IMR-90 (cell line): ENCODE measurements around the gene IQGAP2. TPM values are rescaled to one million over a fixed set of nuclear protein-coding genes. Genes with fewer than 3 reads are reported as not detected.
"Not testable (repeated sequence)": the region's sequence is repeated elsewhere in the genome, so short reads cannot be mapped to it uniquely, and the experiment has no call there.

Source experiments
- ATAC-seq: fragments of 200-7000 bp; cut with Tn5 transposase; 2 replicates; pipeline ENCODE4 v1.9.1; 2020; ENCODE audit warnings: low read depth, mild to moderate bottlenecking, moderate library complexity
- BruUV-seq: library from RNA; stranded (reverse); fragments of 400-500 nt; replicated peaks from 2 replicates; lab custom pipeline; 2021; lab: Mats Ljungman, UMichigan
- CTCF ChIA-PET: fragments of 300-600 bp; formaldehyde crosslinking; extraction: SDS; loops from one replicate; lab custom pipeline; 2021; ENCODE audit warnings: antibody characterized with exemption; lab: Yijun Ruan, JAX
- POLR2A ChIA-PET: fragments of 300-600 bp; sonication (Branson Sonifier 250); formaldehyde crosslinking; loops from one replicate; lab custom pipeline; 2022; ENCODE audit warnings: antibody characterized with exemption; ENCODE audit not compliant: unreplicated experiment; lab: Charles Lee
- DNase-seq: peaks from one replicate; pipeline ENCODE4 v3.0.0; 2013
- H2AFZ ChIP-seq: replicated peaks from 2 replicates; pipeline ENCODE3; 2013; ENCODE audit warnings: low read length, mild to moderate bottlenecking; ENCODE audit not compliant: poor library complexity
- H2AK5ac ChIP-seq: 2 replicates; pipeline ENCODE4 v1.6.1; 2013; ENCODE audit warnings: low read depth, low read length, inconsistent platforms
- H2AK9ac ChIP-seq: replicated peaks from 2 replicates; pipeline ENCODE3; 2013; ENCODE audit warnings: mild to moderate bottlenecking, low read depth, low read length, moderate library complexity; ENCODE audit not compliant: poor library complexity
- H2BK120ac ChIP-seq: 2 replicates; pipeline ENCODE4 v1.6.1; 2013; ENCODE audit warnings: low read depth, low read length, inconsistent platforms
- H2BK15ac ChIP-seq: 3 replicates; pipeline ENCODE4 v1.6.1; 2013; ENCODE audit warnings: low read depth, low read length, inconsistent platforms
- H2BK20ac ChIP-seq: 2 replicates; pipeline ENCODE4 v1.6.1; 2013; ENCODE audit warnings: low read depth, mild to moderate bottlenecking, inconsistent platforms, low read length, moderate library complexity
- H2BK5ac ChIP-seq: 2 replicates; pipeline ENCODE4 v1.6.1; 2013; ENCODE audit warnings: mild to moderate bottlenecking, low read depth, low read length, inconsistent platforms; ENCODE audit not compliant: poor library complexity, severe bottlenecking
- H3K14ac ChIP-seq: replicated peaks from 2 replicates; pipeline ENCODE4 v1.6.1; 2013; ENCODE audit warnings: low read depth, low read length, inconsistent platforms
- H3K18ac ChIP-seq: 2 replicates; pipeline ENCODE4 v1.6.1; 2013; ENCODE audit warnings: low read depth, low read length, control low read depth
- H3K23ac ChIP-seq: 2 replicates; pipeline ENCODE4 v1.6.1; 2013; ENCODE audit warnings: low read depth, low read length, inconsistent platforms
- H3K27ac ChIP-seq: 2 replicates; pipeline ENCODE4 v1.5.1; 2013; ENCODE audit warnings: mild to moderate bottlenecking, control low read depth, low read length; ENCODE audit not compliant: insufficient read depth
- H3K27me3 ChIP-seq: 2 replicates; pipeline ENCODE4 v1.6.1; 2013; ENCODE audit warnings: low read length; ENCODE audit not compliant: control insufficient read depth, insufficient read depth
- H3K36me3 ChIP-seq: 2 replicates; pipeline ENCODE4 v1.6.1; 2013; ENCODE audit warnings: low read length, mixed read lengths; ENCODE audit not compliant: control insufficient read depth, insufficient read depth
- H3K4ac ChIP-seq: 2 replicates; pipeline ENCODE4 v1.6.1; 2013; ENCODE audit warnings: low read depth, low read length, inconsistent platforms
- H3K4me1 ChIP-seq: 2 replicates; pipeline ENCODE4 v1.6.1; 2013; ENCODE audit warnings: low read length, mixed read lengths; ENCODE audit not compliant: control insufficient read depth, insufficient read depth
- H3K4me2 ChIP-seq: 2 replicates; pipeline ENCODE4 v1.6.1; 2013; ENCODE audit warnings: low read depth, mild to moderate bottlenecking, control low read depth, low read length, moderate library complexity
- H3K4me3 ChIP-seq: 2 replicates; pipeline ENCODE4 v1.5.1; 2013; ENCODE audit warnings: low read depth, mild to moderate bottlenecking, control low read depth, low read length, moderate library complexity; ENCODE audit not compliant: insufficient read depth
- H3K56ac ChIP-seq: 2 replicates; pipeline ENCODE4 v1.6.1; 2013; ENCODE audit warnings: low read length, inconsistent platforms; ENCODE audit not compliant: insufficient read depth; ENCODE audit errors: extremely low read depth
- H3K79me1 ChIP-seq, 2 experiments: 2 replicates each; pipeline ENCODE4 v1.6.1; 2013; ENCODE audit warnings: low read length in 2 of 2, inconsistent platforms in 1 of 2, low read depth in 1 of 2
- H3K9ac ChIP-seq: 2 replicates; pipeline ENCODE4 v1.6.1; 2013; ENCODE audit warnings: low read depth, low read length, control low read depth
- H3K9me1 ChIP-seq: 2 replicates; pipeline ENCODE4 v1.6.1; 2013; ENCODE audit warnings: low read length, inconsistent platforms; ENCODE audit not compliant: insufficient read depth
- H3K9me3 ChIP-seq: 2 replicates; pipeline ENCODE4 v1.6.1; 2013; ENCODE audit warnings: low read length; ENCODE audit not compliant: control insufficient read depth, insufficient read depth
- H4K20me1 ChIP-seq: 2 replicates; pipeline ENCODE4 v1.6.1; 2013; ENCODE audit warnings: low read length, inconsistent platforms; ENCODE audit not compliant: insufficient read depth
- H4K5ac ChIP-seq: 2 replicates; pipeline ENCODE4 v1.6.1; 2013; ENCODE audit warnings: mild to moderate bottlenecking, low read depth, low read length, control low read depth
- H4K8ac ChIP-seq, 2 experiments: 2 replicates each; pipeline ENCODE4 v1.6.1; 2013; ENCODE audit warnings: low read depth in 2 of 2, low read length in 2 of 2, control low read depth in 1 of 2, inconsistent platforms in 1 of 2
- H4K91ac ChIP-seq: 2 replicates; pipeline ENCODE4 v1.6.1; 2013; ENCODE audit warnings: low read depth, low read length, inconsistent platforms; ENCODE audit not compliant: insufficient read depth
- WGBS, 2 experiments: methylation state at CpG; one replicate each; pipeline versions ENCODE4 v1.1.5 to v1.1.7; 2013; ENCODE audit warnings: missing lambda C conversion rate in 2 of 2; ENCODE audit not compliant: insufficient read length in 1 of 2; ENCODE audit errors: extremely low coverage in 2 of 2; 5-methylcytosine and 5-hydroxymethylcytosine counted together
- dilution Hi-C: fragments of 300-500 bp; cut with HindIII; formaldehyde crosslinking; loops from one replicate; pipeline ENCODE4 v1.14.3; 2018; ENCODE audit warnings: low sequenced_read_pairs; ENCODE audit not compliant: unreplicated experiment
- in situ Hi-C: fragments of 300-500 bp; cut with MboI; formaldehyde crosslinking; loops from 3 replicates; pipeline ENCODE4 v1.14.3; 2019; ENCODE audit warnings: low sequenced_read_pairs, inconsistent platforms, mixed read lengths
- intact Hi-C: fragments of 100-400 bp; cut with micrococcal nuclease; formaldehyde crosslinking; loops from 2 replicates; pipeline ENCODE4 v1.10.0; 2022
- polyA plus RNA-seq, 3 experiments: library from polyadenylated mRNA; depleted of rRNA; stranded (reverse); fragments of >200 nt; gene quantifications; 2 replicates each; pipeline ENCODE4 v1.2.3, GENCODE V29; 2012; ENCODE audit warnings: low replicate concordance in 1 of 3
- total RNA-seq: library from RNA; depleted of rRNA; stranded (reverse); fragments of >200 nt; gene quantifications from 2 replicates; pipeline ENCODE4 v1.2.3, GENCODE V29; 2012

IQGAP2 gene
- total and polyA plus RNA-seq, 2 of the 4 experiments (the other 2 are of a cell fraction) = 0.21 to 0.36 TPM

DNA sequence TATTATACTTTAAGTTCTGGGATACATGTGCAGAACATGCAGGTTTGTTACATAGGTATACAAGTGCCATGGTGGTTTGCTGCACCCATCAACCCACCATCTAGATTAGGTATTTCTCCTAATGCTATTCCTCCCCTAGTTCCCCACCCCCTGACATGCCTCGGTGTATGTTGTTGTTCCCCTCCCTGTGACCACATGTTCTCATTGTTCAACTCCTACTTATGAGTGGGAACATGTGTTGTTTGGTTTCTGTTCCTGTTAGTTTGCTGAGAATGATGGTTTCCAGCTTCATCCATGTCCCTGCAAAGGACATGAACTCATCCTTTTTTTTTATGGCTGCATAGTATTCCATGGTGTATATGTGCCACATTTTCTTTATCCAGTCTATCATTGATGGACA, 200.9 kb downstream of the IQGAP2 start:
- H3K4me3 ChIP-seq, H3K4me2 ChIP-seq, H2AFZ ChIP-seq, H3K4ac ChIP-seq, POLR2A ChIA-PET, H3K18ac ChIP-seq, H3K27ac ChIP-seq, DNase-seq, H3K9ac ChIP-seq, dilution Hi-C loops, H4K91ac ChIP-seq, H3K56ac ChIP-seq, H3K79me1 ChIP-seq, H4K5ac ChIP-seq, H3K9me1 ChIP-seq, H3K9me3 ChIP-seq, H4K20me1 ChIP-seq, ATAC-seq, H3K14ac ChIP-seq, H2AK5ac ChIP-seq, H3K23ac ChIP-seq, H2BK15ac ChIP-seq, H2BK120ac ChIP-seq, H2AK9ac ChIP-seq, H3K36me3 ChIP-seq, H2BK5ac ChIP-seq, H3K27me3 ChIP-seq, BruUV-seq, H4K8ac ChIP-seq: not testable (repeated sequence)
- CTCF ChIA-PET = interaction anchor here (0.6 to 1.3 kb wide), 2 partner anchors 170 to 214 kb away, joined by 3 read pairs; no protein-coding TSS in a partner anchor
- intact Hi-C loops = loop anchor here (5.0 kb wide), 1 partner anchor 258 kb away; no protein-coding TSS in a partner anchor
- Histone ChIP-seq H3K4me1 (peaks cover 11% of the 10 kb centered on the region), H2BK20ac (peak overlapping the region; percentile 28; the same call in 1 of the 2 replicates)
- in situ Hi-C loops = loop anchor here (5.0 to 10.0 kb wide), 3 partner anchors 111 to 411 kb away; partner anchors contain the start of gene F2R
- WGBS, 2 experiments = no CpG with 5 or more reads among the region's 1 CpG
